ENCODE data around the gene C4orf50.
A peak's percentile ranks its signal among the peaks of the same experiment; 100 is the strongest.

The C4orf50 gene

DNA sequence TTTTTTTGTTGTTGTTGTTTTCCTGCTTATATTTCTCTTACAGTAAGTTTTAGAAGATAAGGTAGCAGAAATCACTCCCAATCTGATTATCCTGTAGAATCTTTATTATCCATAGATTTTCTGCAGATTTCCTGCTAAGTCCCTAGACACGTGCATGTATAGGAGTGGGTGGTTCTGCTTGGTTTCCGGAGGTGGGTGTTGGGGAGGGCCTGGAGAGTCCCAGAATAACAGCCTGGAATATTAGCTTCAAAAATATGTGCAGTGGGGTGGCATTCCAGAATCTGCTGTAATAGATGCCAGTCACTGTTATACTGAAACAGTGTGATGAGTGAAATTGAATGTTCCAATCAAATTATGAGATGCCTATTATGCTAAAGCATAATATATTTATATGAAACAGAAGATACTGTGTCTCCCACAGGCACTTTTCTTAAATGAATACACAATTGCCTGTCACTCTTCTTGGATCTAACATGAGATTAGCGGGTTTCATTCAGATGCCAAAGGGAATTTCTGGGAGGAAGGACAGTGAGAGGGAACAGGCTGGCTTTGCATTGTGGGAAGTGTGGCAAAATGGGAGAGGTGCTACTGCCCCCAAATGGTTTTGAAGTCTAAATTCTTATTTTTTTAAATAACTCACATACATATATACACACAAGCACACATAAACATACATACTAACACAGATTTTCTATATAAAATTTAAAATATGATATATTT, 37.6 kb downstream of the C4orf50 start:
- DNase-seq (ENCODE audit: low read depth): no peak
- TF ChIP-seq CTCF (IDR thresholded peaks at IDR 0.05; ENCODE audit: low read depth, low read length, missing control alignments): no peak
- H3K4me3 ChIP-seq (ENCODE audit: low read depth, low read length): no peak overlapping the region

DNA sequence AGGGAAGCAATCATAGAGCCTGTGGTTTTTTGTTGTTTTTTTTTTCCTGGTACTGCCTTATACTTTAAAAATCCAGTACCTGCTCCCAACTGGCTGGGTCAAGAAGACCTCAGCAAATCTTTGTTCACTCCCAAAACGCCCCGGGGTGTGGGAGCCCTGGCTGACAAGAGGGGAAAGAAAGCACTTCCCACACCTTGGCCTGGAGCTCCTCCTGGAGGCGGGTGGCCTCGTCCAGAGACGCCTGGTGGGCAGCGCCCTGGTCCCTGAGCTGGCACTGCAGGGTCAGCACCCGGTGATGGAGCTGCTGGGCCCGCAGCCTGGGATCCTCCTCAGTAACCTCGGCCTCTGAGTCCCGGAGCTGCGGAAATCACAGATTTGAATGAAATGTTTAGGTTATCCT, 38.2 kb downstream of the C4orf50 start:
- TF ChIP-seq CTCF (IDR thresholded peaks at IDR 0.05; ENCODE audit: low read depth, low read length, missing control alignments): peak; percentile 19
- no peak for DNase-seq (ENCODE audit: low read depth)
- H3K4me3 ChIP-seq (ENCODE audit: low read depth, low read length): no peak overlapping the region

DNA sequence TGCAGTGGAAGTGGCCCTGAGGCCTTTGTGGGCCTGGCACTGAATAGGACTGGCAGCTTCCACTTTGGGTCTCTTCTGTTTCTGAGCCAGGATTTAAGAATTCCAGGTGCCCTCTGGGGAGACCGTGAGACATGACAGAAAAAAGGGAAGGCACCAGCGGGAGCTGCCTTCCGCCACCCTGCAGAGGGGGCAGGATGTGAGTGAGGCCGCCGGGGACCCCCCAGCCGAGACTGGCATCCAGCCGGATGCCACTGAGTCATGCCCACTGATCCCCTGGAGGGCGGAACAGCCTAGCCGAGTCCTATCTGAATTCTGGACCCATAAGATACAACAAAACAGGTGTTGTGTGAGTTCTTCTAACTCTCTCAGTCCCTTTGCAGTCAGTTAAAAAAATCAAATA, 41.3 kb downstream of the C4orf50 start:
- H3K4me3 ChIP-seq (ENCODE audit: low read depth, low read length): no peak overlapping the region
- no peak for DNase-seq (ENCODE audit: low read depth)
- TF ChIP-seq CTCF (IDR thresholded peaks at IDR 0.05; ENCODE audit: low read depth, low read length, missing control alignments): no peak

DNA sequence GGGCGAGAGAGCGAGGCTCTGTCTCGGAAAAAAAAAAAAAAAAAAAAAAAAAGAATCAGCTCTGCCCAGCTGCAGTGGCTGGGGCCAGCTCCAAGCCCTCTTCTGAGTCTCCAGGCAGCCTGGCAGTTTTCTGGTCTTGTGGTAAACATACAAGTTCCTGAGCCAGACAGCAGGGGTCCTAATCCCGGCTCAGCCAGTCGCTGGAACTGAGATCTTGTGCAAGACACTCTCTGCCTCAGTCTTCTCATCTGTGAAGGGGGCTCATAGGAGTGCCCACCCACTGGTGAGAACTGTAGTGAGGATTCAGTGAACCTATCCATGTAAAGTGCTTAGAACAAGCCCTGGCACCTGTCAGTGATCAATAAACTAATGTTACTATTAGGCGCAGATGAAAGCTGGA, 41.8 kb downstream of the C4orf50 start:
- no peak for TF ChIP-seq CTCF (IDR thresholded peaks at IDR 0.05; ENCODE audit: low read depth, low read length, missing control alignments)
- DNase-seq (ENCODE audit: low read depth): no peak
- no peak overlapping the region for H3K4me3 ChIP-seq (ENCODE audit: low read depth, low read length)

- no peak for TF ChIP-seq CTCF (IDR thresholded peaks at IDR 0.05; ENCODE audit: low read depth, low read length, missing control alignments)
- no peak overlapping the region for H3K4me3 ChIP-seq (ENCODE audit: low read depth, low read length)
- no peak for DNase-seq (ENCODE audit: low read depth)
These were observed 43.9 kb downstream of the C4orf50 start for GRCh38 chr4:5974321-5974720.

DNA sequence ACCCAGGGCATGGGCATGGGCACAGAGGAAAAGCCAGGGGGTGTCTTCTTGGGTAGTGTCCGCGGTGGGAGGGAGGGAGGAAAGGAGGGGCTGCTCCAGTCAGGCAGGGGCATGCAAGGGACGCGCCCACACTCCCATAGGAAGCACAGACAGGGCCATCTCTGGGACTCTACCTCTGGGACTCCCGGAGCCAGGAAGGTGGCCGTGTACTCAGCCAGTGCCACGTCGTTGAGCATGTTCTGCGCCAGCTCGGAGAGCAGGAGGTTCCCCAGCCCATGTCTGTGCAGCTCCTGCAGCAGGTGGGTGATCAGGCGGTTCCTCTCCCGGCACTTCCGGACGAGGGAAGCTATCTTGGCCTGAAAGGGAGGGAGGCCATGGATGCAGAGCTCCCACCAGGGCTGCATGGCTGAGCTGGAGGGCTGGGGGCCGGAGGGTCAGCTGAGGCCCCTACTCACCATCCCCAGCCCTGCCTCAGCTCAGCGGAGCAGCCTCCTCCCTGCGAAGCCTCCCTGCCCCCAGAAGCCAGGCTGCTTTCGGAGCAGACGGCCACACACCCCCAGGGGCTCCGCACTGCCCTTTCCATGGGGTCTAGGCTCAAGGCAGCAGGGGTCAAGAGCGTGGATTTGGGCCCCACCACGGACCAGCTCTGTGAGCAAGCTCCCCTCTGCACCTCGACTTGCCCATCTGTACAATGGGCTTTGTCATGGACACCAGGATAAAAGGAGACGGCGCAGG, 44.6 kb downstream of the C4orf50 start:
- DNase-seq (ENCODE audit: low read depth): no peak
- no peak overlapping the region for H3K4me3 ChIP-seq (ENCODE audit: low read depth, low read length)
- no peak for TF ChIP-seq CTCF (IDR thresholded peaks at IDR 0.05; ENCODE audit: low read depth, low read length, missing control alignments)

All from GM12864 (cell line).